Lung (tissue), 12 donors: ENCODE data around the gene RAD50. TPM values are rescaled to one million over a fixed set of nuclear protein-coding genes. Genes with fewer than 3 reads are reported as not detected.

Experiments used
- ATAC-seq: fragments of 200-7000 bp; cut with Tn5 transposase; one replicate; pipeline ENCODE4 v1.9.1; 2020; ENCODE audit warnings: moderate number of reproducible peaks; ENCODE audit not compliant: insufficient read depth, low FRiP score
- DNase-seq, 3 donors: peaks; one replicate each; pipeline ENCODE4 v3.0.0-alpha.2; 2013 to 2017
- H3K27ac ChIP-seq, 2 donors: one replicate each; pipeline ENCODE4 v1.5.1; 2013; ENCODE audit warnings: mild to moderate bottlenecking in 2 of 2, moderate library complexity in 2 of 2, control low read depth in 1 of 2, inconsistent platforms in 1 of 2, low read depth in 1 of 2, low read length in 1 of 2
- H3K27me3 ChIP-seq, 3 donors: one replicate each; pipeline ENCODE4 v1.5.1; 2013; ENCODE audit warnings: low read length in 2 of 3; ENCODE audit not compliant: control insufficient read depth in 3 of 3, insufficient read depth in 3 of 3
- H3K36me3 ChIP-seq, 4 donors: one replicate each; pipeline ENCODE4 v1.5.1; 2013; ENCODE audit warnings: low read length in 4 of 4, mild to moderate bottlenecking in 1 of 4, moderate library complexity in 1 of 4; ENCODE audit not compliant: control insufficient read depth in 4 of 4, insufficient read depth in 4 of 4
- H3K4me1 ChIP-seq, 5 donors: one replicate each; pipeline ENCODE4 v1.5.1; 2013; ENCODE audit warnings: low read length in 5 of 5, mild to moderate bottlenecking in 2 of 5, moderate library complexity in 1 of 5; ENCODE audit not compliant: control insufficient read depth in 5 of 5, insufficient read depth in 5 of 5
- H3K4me3 ChIP-seq: one replicate; pipeline ENCODE4 v1.5.1; 2013; ENCODE audit warnings: mild to moderate bottlenecking, control low read depth, moderate library complexity
- H3K9ac ChIP-seq, 2 donors: one replicate each; pipeline ENCODE4 v1.5.1; 2013; ENCODE audit warnings: low read length in 2 of 2, control low read depth in 1 of 2; ENCODE audit not compliant: insufficient read depth in 1 of 2
- H3K9me3 ChIP-seq, 4 donors: one replicate each; pipeline ENCODE4 v1.5.1; 2013; ENCODE audit warnings: low read length in 3 of 4, mild to moderate bottlenecking in 1 of 4, moderate library complexity in 1 of 4; ENCODE audit not compliant: control insufficient read depth in 4 of 4, insufficient read depth in 3 of 4
- WGBS, 2 donors: extraction: QIAGEN DNeasy Blood & Tissue Kit; methylation state at CpG; one replicate each; pipeline ENCODE4 v1.1.7; 2013; 5-methylcytosine and 5-hydroxymethylcytosine counted together
- polyA plus RNA-seq, 2 donors: library from polyadenylated mRNA; stranded (reverse); fragments of 200-250 nt; gene quantifications; one replicate each; pipeline ENCODE4 v1.2.1, GENCODE V29; 2013
- total RNA-seq, 2 donors: library from RNA; depleted of rRNA in 1 of 2; stranded (reverse); fragments of >200 nt in 1 of 2; gene quantifications; one replicate each; pipeline ENCODE4 v1.2.1, GENCODE V29; 2014 to 2021
- TF ChIP-seq, protein P1 (sequence below): IDR thresholded peaks from 2 replicates; pipeline ENCODE4 v1.5.1; 2012; ENCODE audit warnings: mild to moderate bottlenecking; ENCODE audit errors: control extremely low read depth, extremely low read depth
- donor health status: control.
- donor health status: control.
- donor health status: Bipolar disorder and iron deficiency.
- donor health status: healthy.
- donor health status: DM: yes; HTN: yes; CAD: no.

RAD50 gene
- total and polyA plus RNA-seq, 4 donors, result 8.2 to 46.7 (median 18.8) TPM

DNA sequence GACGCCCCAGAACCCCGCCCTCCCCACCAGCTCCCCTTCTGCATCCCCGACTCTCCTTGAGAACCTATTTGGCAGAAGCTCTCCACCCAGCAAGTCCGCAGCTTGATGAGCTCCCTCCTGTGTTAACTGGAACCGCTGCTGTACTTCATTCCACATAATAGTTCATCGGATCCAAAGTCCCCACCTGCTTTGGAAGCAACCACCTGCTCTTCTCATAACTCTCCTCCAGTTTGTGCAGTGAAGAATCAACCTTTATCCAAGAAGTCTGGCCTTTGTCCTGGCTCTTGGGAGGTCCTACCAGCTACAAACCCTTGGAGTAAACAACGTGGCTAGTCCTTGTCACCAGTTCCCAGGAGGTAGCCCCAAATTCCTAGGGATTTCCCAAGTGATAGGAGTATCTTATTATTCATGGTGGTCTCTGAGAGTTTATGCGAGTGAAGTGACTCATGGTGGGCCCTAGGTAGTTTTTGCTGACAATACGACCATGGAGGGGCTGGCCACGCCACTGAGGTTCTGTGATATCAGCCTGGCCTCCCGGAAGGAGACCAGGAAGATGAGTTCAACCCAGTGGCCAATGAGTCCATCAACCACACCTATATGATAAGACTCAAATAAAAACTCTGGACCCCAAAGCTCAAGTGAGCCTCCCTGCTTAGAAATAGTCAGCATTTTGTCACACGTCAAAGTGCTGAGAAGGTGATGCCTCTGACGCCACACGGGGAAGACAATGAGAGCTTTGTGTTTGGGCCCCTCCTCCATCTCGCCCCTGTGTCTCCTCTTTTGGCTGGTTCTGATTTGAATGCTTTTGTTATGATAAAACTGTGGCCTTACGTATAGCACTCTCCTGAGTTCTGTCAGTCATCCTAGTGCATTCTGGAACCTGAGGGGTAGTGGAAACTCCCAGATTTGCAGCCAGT lies 113.4 kb downstream of the RAD50 start:
- WGBS, 2 donors, result 92 to 93% methylated on average over 16 of the region's 16 CpGs
- no peak for ATAC-seq

DNA sequence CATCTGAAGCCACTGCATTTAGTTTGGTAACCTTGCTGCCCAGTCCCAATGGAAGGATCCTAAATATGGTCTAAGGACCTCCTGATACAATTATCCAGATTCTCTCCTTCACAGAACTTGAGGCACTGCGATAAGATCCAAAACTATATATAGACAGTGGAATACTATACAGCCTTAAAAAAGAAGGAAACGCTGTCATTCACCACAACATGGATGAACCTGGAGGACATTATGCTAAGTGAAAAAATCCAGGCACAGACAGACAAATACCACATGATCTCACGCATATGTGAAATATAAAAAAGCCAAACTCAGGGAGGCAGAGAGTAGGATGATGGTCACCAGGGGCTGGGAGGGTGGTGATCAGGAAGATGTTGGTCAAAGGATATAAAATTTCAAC lies 114.2 kb downstream of the RAD50 start:
- H3K27me3 ChIP-seq, result no peaks in the 10 kb centered on the region
- H3K9me3 ChIP-seq, result no peaks in the 10 kb centered on the region
- TF ChIP-seq, protein P1, sequence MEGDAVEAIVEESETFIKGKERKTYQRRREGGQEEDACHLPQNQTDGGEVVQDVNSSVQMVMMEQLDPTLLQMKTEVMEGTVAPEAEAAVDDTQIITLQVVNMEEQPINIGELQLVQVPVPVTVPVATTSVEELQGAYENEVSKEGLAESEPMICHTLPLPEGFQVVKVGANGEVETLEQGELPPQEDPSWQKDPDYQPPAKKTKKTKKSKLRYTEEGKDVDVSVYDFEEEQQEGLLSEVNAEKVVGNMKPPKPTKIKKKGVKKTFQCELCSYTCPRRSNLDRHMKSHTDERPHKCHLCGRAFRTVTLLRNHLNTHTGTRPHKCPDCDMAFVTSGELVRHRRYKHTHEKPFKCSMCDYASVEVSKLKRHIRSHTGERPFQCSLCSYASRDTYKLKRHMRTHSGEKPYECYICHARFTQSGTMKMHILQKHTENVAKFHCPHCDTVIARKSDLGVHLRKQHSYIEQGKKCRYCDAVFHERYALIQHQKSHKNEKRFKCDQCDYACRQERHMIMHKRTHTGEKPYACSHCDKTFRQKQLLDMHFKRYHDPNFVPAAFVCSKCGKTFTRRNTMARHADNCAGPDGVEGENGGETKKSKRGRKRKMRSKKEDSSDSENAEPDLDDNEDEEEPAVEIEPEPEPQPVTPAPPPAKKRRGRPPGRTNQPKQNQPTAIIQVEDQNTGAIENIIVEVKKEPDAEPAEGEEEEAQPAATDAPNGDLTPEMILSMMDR, result no peak
- H3K27ac ChIP-seq, result no peak overlapping the region
- DNase-seq (no peak), ATAC-seq (no peak)
- no peaks in the 10 kb centered on the region for H3K36me3 ChIP-seq
- no peak overlapping the region for H3K9ac ChIP-seq
- WGBS, 2 donors, result 93 to 96% methylated on average over 3 of the region's 3 CpGs
- H3K4me1 ChIP-seq, result peaks cover 0 to 2% (median 0%) of the 10 kb centered on the region in 5 donors
- no peak overlapping the region for H3K4me3 ChIP-seq

More for the DNA sequence above, 113.4 kb downstream of the RAD50 start:
- no peak for DNase-seq
- Histone ChIP-seq H3K27ac (no peak overlapping the region), H3K4me1 (no peaks in the 10 kb centered on the region), H3K27me3 (no peaks in the 10 kb centered on the region), H3K36me3 (no peaks in the 10 kb centered on the region), H3K9me3 (no peaks in the 10 kb centered on the region), H3K9ac (no peak overlapping the region), H3K4me3 (no peak overlapping the region)
- TF ChIP-seq, protein P1, result no peak

DNA sequence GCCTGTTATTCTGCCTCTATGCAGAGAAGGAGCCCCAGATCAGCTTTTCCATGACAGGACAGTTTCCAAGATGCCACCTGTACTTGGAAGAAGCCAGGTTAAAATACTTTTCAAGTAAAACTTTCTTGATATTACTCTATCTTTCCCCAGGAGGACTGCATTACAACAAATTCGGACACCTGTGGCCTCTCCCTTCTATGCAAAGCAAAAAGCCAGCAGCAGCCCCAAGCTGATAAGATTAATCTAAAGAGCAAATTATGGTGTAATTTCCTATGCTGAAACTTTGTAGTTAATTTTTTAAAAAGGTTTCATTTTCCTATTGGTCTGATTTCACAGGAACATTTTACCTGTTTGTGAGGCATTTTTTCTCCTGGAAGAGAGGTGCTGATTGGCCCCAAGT lies 116.7 kb downstream of the RAD50 start:
- Histone ChIP-seq H3K27ac (no peak overlapping the region), H3K27me3 (no peaks in the 10 kb centered on the region), H3K4me3 (no peak overlapping the region), H3K9me3 (no peaks in the 10 kb centered on the region), H3K9ac (no peak overlapping the region), H3K4me1 (peaks cover 0 to 2% (median 0%) of the 10 kb centered on the region in 5 donors), H3K36me3 (no peaks in the 10 kb centered on the region)
- DNase-seq, result no peak
- TF ChIP-seq, protein P1, result no peak
- 88 to 90% methylated on average over 1 of the region's 1 CpG for WGBS, 2 donors
- ATAC-seq, result no peak
